Kidney tubule cell (primary cell): ENCODE data around the gene AGPAT3.
A peak's percentile ranks its signal among the peaks of the same experiment; 100 is the strongest.

Experiments used
- DNase-seq: peaks from one replicate; pipeline ENCODE4 v3.0.0-alpha.2; 2018; ENCODE audit warnings: low spot score

AGPAT3 gene

GRCh38 chr21:43997766-43998742, 133.0 kb downstream of the AGPAT3 start:
- DNase-seq = peak; percentile 23

- DNase-seq = no peak
Observed at GRCh38 chr21:44000360-44000759, 135.3 kb downstream of the AGPAT3 start.

- DNase-seq = no peak
Observed at GRCh38 chr21:44002511-44002910, 137.5 kb downstream of the AGPAT3 start.

GRCh38 chr21:44003307-44003966, 138.4 kb downstream of the AGPAT3 start:
- no peak for DNase-seq

GRCh38 chr21:44005071-44005470, 140.0 kb downstream of the AGPAT3 start:
- no peak for DNase-seq

GRCh38 chr21:44005593-44005992, 140.6 kb downstream of the AGPAT3 start:
- no peak for DNase-seq

- DNase-seq = peak; percentile 93
Observed at GRCh38 chr21:44006017-44006619, 141.1 kb downstream of the AGPAT3 start.

- DNase-seq = no peak
Observed at GRCh38 chr21:44006656-44007055, 141.6 kb downstream of the AGPAT3 start.

GRCh38 chr21:44010429-44010828, 145.4 kb downstream of the AGPAT3 start:
- no peak for DNase-seq

- no peak for DNase-seq
Observed at GRCh38 chr21:44011123-44011522, 146.1 kb downstream of the AGPAT3 start.

- DNase-seq = peak; percentile 89
Observed at GRCh38 chr21:44011579-44012473, 146.8 kb downstream of the AGPAT3 start, which contains the start of gene TRAPPC10. TRAPPC10 (plus strand) TSS chr21:44012309; CDS start chr21:44012494, 185 bp downstream.

- DNase-seq = peak; percentile 39
Observed at GRCh38 chr21:44012474-44013379, 147.7 kb downstream of the AGPAT3 start.

- DNase-seq = peak; percentile 54
Observed at GRCh38 chr21:44013380-44014088, 148.5 kb downstream of the AGPAT3 start.

GRCh38 chr21:44017601-44018000, 152.6 kb downstream of the AGPAT3 start:
- DNase-seq = no peak

GRCh38 chr21:44018127-44018526, 153.1 kb downstream of the AGPAT3 start:
- DNase-seq = no peak

- DNase-seq = no peak
Observed at GRCh38 chr21:44018813-44019567, 154.0 kb downstream of the AGPAT3 start.

- no peak for DNase-seq
Observed at GRCh38 chr21:44019568-44019958, 154.5 kb downstream of the AGPAT3 start.

- DNase-seq = no peak
Observed at GRCh38 chr21:44020551-44020950, 155.5 kb downstream of the AGPAT3 start.

- no peak for DNase-seq
Observed at GRCh38 chr21:44021064-44021463, 156.0 kb downstream of the AGPAT3 start.
